ENCODE measurements around the gene ABCA8. TPM values are rescaled to one million over a fixed set of nuclear protein-coding genes. Genes with fewer than 3 reads are reported as not detected.
"Not testable (repeated sequence)": the region's sequence is repeated elsewhere in the genome, so short reads cannot be mapped to it uniquely, and the experiment has no call there.

The ABCA8 gene
- total RNA-seq, 1 donor from 2014 or later = 2.6 TPM

DNA sequence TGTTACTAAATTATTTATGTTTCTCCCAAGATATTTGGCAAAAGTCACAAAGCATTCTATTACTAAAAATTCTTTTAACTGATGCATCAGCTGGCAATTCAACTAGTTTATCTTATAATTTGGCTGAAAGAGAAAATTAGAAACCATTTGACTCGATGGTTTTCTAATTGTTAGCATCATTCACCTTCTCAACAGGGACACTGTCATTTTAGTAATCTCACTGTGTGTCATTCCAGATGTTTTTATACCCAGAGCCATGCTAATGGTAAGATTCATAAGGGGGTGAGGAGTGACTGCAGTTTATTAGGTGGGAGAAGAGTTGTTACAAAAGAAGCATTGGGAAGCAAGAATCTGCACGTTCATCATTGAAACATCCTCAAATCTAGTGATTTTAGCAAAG, 124.9 kb downstream of the ABCA8 start:
- Mint-ChIP-seq H3K27ac (no peak overlapping the region), H3K4me1 (peaks cover 3% of the 10 kb centered on the region), H3K27me3 (ENCODE audit: low read depth) (peaks cover 34% of the 10 kb centered on the region), H3K9me3 (peaks cover 19% of the 10 kb centered on the region), H3K36me3 (no peaks in the 10 kb centered on the region), H3K4me3 (no peak overlapping the region)
- no peak for DNase-seq (ENCODE audit: low spot score in 2 of 2, unreplicated experiment in 2 of 2)
- TF ChIP-seq, protein P1, sequence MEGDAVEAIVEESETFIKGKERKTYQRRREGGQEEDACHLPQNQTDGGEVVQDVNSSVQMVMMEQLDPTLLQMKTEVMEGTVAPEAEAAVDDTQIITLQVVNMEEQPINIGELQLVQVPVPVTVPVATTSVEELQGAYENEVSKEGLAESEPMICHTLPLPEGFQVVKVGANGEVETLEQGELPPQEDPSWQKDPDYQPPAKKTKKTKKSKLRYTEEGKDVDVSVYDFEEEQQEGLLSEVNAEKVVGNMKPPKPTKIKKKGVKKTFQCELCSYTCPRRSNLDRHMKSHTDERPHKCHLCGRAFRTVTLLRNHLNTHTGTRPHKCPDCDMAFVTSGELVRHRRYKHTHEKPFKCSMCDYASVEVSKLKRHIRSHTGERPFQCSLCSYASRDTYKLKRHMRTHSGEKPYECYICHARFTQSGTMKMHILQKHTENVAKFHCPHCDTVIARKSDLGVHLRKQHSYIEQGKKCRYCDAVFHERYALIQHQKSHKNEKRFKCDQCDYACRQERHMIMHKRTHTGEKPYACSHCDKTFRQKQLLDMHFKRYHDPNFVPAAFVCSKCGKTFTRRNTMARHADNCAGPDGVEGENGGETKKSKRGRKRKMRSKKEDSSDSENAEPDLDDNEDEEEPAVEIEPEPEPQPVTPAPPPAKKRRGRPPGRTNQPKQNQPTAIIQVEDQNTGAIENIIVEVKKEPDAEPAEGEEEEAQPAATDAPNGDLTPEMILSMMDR (IDR thresholded peaks at IDR 0.05; ENCODE audit: unreplicated experiment) = no peak

- Mint-ChIP-seq H3K4me3 (no peak overlapping the region), H3K4me1 (no peaks in the 10 kb centered on the region), H3K36me3 (no peaks in the 10 kb centered on the region), H3K9me3 (peaks cover 19% of the 10 kb centered on the region), H3K27ac (no peak overlapping the region), H3K27me3 (ENCODE audit: low read depth) (peaks cover 30% of the 10 kb centered on the region)
- DNase-seq (ENCODE audit: low spot score in 2 of 2, unreplicated experiment in 2 of 2) = no peak
- TF ChIP-seq, protein P1 (IDR thresholded peaks at IDR 0.05; ENCODE audit: unreplicated experiment) = no peak
Measured at GRCh38 chr17:68829211-68829610, 126.0 kb downstream of the ABCA8 start.

DNA sequence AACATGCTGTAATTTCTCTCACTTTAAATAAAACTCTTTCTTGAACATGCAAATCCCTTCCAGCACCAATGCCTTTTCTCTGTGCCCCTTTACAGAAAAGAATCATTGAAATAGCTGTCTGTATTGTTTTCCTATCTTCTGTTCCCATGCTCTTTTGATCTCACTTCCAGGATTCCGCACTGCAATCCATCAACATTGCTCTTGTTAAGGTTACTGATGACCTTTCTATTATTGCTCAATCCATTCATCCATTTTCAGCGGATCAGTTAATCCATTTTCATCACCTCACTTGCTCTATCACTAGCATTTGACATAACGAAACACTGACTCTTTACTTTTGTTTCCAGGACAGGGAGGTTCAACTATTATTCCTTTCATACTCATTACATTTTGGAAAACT, 130.5 kb downstream of the ABCA8 start:
- Mint-ChIP-seq H3K27ac (no peak overlapping the region), H3K9me3 (peaks cover 13% of the 10 kb centered on the region), H3K4me1 (peaks cover 18% of the 10 kb centered on the region), H3K4me3 (no peak overlapping the region), H3K36me3 (no peaks in the 10 kb centered on the region), H3K27me3 (ENCODE audit: low read depth) (peaks cover 6% of the 10 kb centered on the region)
- TF ChIP-seq, protein P1 (IDR thresholded peaks at IDR 0.05; ENCODE audit: unreplicated experiment) = no peak
- no peak for DNase-seq (ENCODE audit: low spot score in 2 of 2, unreplicated experiment in 2 of 2)

GRCh38 chr17:68824185-68824584, 131.0 kb downstream of the ABCA8 start:
- DNase-seq (ENCODE audit: low spot score in 2 of 2, unreplicated experiment in 2 of 2); H3K27me3 Mint-ChIP-seq (ENCODE audit: low read depth); H3K36me3 Mint-ChIP-seq; H3K4me3 Mint-ChIP-seq; H3K27ac Mint-ChIP-seq: not testable (repeated sequence)
- Mint-ChIP-seq H3K9me3 (peaks cover 13% of the 10 kb centered on the region), H3K4me1 (peaks cover 18% of the 10 kb centered on the region)

GRCh38 chr17:68822719-68823289, 132.4 kb downstream of the ABCA8 start:
- peaks cover 5% of the 10 kb centered on the region for H3K9me3 Mint-ChIP-seq
- peaks cover 8% of the 10 kb centered on the region for H3K27me3 Mint-ChIP-seq (ENCODE audit: low read depth)
- H3K4me1 Mint-ChIP-seq = peaks cover 18% of the 10 kb centered on the region
- DNase-seq (ENCODE audit: low spot score in 2 of 2, unreplicated experiment in 2 of 2) = no peak
- H3K27ac Mint-ChIP-seq = no peak overlapping the region
- no peaks in the 10 kb centered on the region for H3K36me3 Mint-ChIP-seq
- no peak overlapping the region for H3K4me3 Mint-ChIP-seq
- TF ChIP-seq, protein P1 (IDR thresholded peaks at IDR 0.05; ENCODE audit: unreplicated experiment) = no peak

DNA sequence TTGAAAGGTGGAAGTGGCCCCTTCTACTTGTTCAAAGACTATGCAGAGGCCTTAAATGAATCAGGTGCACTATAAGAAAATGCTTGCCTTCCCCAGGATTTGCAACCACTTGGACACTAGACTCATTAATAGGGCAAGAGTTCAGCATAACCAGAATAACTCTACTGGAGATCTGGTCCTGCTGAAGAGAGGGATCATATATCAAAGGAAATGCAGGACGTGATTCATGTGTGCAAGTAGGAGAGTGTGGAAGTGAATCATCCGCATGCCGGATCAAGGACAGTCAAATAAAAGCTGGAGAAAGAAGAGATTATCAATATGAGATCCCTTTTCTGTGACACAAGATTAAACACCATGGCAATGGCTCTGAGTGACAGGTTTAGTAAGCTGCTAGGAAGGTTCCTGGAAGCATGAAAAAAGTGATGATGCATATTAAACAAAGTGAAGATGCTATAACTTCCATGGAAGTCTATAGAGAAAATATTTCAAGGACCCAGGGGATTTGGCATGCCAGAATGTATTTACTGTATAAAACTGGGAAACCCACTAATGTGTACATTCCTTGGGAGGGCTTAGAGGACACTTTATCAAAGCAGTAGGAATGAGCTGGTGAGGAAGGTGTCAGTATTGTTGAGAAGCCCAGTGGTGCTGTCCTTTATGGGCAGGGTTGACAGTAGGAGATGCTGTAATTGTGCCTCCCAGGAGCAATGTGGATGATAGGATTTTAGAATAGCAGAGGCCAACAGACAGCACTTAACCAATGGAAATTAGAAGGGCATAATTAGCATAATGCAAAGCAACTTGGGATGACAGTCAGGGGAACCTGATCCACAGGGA, 133.1 kb downstream of the ABCA8 start:
- DNase-seq (ENCODE audit: low spot score in 2 of 2, unreplicated experiment in 2 of 2) = no peak
- H3K36me3 Mint-ChIP-seq = no peaks in the 10 kb centered on the region
- H3K27me3 Mint-ChIP-seq (ENCODE audit: low read depth) = peaks cover 14% of the 10 kb centered on the region
- H3K4me1 Mint-ChIP-seq = peaks cover 18% of the 10 kb centered on the region
- no peak overlapping the region for H3K27ac Mint-ChIP-seq
- TF ChIP-seq, protein P1 (IDR thresholded peaks at IDR 0.05; ENCODE audit: unreplicated experiment) = no peak
- H3K4me3 Mint-ChIP-seq = no peak overlapping the region
- peaks cover 4% of the 10 kb centered on the region for H3K9me3 Mint-ChIP-seq
